GM18502 (cell line): ENCODE measurements around the gene PTPRD.

Source experiments
- ATAC-seq: cut with Tn5 transposase; IDR thresholded peaks from one replicate; pipeline ENCODE4 v1.9.1; 2021; ENCODE audit warnings: mild to moderate bottlenecking; ENCODE audit not compliant: unreplicated experiment, poor library complexity

PTPRD gene

DNA sequence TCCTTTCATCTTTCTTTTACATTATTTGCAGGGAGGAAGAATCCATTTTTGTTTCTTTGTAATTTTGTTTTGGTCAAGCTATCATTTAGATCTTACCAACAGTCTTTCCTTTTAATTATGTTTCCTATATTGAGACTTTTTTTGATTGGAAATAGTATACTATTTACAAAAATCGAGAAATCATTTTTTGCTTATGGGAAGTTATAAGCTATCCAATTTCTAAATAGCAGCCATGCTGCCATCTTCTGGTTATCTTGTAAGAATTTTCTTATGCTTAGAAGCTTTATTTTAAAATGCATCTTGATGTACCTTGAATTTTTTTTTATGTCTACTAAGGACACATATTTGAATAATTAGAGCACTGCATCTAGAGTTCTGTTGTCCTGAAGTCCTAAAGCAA, 821.2 kb downstream of the PTPRD start:
- ATAC-seq, result no peak

DNA sequence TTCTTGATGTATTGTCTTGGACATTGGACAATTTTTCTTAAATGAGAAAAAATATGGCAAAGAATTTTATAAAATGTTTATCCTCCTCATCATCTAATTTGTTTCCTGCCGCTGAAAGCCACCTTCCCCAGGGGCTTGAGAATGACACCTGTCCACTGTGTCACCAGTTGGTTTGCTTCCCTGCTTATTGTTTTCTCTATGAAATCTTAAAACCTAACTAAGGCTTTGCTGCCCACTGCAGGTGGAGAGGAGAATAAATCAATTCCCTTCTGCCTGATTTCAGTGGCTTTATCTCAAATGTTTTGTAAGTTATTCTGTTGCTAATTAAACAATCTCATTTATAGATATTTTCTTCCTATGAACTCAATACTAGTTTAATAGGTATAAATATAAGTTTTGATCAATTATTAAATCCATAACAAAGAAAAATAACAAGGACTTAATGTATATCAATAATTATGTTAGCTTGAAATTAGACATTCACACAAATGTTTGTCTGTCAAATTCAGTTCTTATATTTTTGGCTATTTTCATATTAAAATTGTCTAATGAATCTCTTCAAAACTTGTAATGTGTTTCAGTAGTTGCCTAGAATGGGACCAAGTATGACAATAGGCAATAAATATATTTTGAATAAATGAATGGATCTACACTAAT, 822.5 kb downstream of the PTPRD start:
- peak; percentile 83 for ATAC-seq

DNA sequence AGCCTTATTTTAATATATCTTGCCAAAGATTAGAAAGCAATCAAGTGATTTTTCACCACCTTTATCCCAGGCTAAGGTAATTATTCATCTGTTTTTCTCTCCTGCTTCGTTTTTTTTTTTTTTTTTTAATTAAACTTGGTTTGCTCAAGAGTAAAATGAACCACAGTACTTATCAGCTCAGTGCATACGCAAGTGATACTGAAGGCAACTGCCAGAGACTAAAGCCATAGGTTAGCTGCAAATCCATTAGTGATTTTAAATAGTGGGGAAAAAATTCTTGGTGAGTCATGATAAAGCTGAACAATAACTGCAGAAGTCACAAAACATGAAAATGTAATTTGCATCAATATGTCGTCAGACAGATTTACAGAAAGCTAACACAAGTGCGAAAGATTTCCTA, 829.1 kb downstream of the PTPRD start:
- ATAC-seq, result no peak

DNA sequence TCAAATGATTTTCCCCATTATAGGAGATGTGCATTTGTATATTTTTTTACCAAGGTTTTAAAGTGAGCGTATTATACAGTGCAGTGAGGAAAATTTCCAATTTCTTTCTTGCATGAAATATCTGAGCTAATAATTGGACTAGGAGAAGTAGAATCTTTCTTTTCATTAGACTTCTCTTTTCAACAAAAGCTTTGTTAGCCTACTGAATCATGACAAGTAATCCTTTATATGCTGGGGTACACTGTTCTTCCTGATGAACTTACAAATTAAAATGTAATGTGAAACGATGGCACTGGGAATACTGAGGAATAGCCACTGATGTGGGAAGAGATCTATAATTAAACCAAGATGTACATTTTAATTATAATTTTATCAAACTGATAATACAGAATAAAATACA, 829.6 kb downstream of the PTPRD start:
- no peak for ATAC-seq

DNA sequence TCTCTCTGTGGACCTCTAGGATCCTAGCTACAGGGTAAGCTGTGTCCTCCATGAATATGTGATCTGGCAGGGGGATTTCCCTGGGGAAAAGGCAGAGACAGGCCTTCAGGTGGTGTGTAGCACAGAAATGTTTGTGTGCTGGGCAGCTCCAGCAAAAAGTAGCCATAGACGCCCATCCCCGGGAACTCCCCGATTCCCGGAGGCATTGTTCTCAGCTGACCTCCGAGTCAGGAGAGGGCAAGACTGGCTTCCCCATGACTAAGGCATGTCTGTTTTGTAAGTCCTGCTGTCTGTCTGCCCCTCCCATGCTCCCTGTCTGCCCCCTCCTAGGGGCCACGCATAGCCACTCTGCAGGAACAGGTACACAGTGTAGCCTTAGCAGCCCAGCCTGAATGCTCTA, 834.5 kb downstream of the PTPRD start:
- ATAC-seq, result no peak

DNA sequence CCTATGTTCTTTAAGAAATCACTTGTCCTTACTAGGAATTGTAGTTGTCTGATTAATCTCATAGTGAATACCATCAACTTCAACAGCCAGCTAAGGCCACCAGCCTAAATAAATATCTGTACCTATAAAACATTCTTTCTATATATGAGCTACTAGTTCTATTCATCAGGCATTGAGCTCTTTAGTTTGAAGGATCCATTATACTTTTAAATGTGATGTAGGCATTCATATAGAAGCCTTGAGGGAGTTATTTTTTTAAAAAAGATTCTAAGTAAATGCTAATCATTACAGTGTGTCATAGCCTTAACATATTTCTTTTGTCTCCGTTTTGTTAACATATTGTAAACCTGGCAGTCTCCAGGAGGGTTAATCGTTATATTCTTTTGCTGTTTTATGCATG, 838.3 kb downstream of the PTPRD start:
- ATAC-seq, result no peak

DNA sequence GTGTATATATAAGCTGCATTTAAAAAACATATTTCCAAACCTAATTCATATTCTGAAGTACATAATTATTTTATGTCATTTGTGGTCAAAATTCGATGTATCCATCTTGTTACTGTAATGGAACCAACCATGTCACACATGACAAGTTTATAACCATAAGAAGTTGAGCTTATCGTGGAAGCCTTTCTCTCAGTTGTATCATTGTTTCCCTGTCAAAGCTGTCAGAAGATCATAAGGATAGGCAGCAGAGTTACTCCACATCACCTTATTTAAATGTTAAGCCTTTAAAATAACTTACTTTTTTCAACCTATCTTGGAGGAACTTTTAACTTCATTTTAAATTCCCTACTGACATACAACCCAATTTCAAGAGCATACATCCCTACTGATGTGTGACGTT, 841.5 kb downstream of the PTPRD start:
- no peak for ATAC-seq

DNA sequence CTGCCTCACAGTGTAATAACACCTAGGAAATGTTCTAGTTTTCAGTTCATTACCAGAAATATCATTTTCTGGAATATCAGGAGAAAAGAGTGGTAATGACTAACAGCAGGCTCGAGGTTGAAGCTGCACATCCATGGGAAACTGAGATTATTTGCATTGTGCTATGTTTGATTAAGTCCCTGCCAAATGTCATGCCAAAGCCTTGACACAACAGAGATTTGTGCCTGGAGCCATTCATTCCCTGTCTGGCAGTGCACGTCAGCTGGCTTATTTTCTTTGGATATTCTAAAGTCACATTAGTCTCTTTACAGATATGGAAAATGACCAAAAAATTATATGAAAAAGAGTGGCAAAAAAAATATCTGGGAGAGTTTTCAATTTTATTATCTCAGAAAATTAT, 848.0 kb downstream of the PTPRD start:
- no peak for ATAC-seq

DNA sequence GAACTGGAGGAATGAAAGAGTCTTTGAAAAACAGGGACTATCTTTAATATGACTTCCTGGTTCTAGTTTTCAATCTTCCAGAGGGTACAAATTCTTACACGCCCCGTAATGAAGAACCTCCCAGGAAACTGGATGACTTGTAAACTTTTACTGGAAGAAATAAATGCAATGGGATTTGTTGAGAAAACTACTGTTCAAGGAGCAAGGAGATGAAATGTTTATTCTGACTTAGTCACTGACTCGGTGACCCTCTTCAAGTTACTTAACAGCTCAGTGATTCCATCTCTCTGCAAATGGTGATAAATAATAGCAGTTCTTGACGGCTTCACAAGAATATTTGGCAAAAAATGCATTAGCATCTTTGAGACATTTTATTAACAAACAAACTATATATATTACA, 858.6 kb downstream of the PTPRD start:
- no peak for ATAC-seq

DNA sequence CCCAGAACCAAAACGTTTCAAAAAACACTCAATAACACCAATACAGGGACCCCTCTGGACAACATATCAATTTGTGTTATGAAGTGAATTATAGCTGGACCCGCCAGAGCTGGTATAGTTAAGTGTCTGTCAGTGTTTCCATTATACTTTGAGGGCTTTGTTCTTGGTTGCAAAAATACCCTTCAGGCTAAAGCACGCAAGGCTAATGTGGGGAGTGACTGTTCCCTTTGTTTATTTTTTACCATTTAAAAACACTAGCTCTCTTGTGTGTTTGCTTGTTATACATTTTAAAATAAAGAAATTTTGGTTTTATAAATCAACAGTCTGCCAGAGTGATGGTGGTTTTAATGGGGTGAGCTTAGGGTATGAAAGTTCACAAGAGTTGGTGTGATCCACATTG, 859.5 kb downstream of the PTPRD start:
- ATAC-seq, result no peak

DNA sequence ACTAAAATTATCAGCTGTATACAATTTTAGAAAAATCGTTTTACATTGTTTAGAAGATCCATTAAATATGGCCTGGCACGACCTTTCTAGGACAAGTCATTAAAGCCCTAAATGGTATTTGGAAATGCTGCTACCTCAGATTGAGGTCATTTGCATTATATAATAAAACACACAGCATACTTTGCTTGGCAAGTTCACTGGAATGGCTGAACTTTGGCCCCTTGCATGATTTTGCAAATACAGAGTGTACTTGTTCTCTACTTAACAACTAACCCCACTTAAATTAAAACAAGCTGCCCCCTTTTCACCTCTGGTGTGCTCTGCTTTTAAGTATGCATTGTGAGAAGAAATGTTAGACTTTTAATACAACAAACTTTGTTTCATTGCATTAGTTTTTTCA, 860.1 kb downstream of the PTPRD start:
- no peak for ATAC-seq

DNA sequence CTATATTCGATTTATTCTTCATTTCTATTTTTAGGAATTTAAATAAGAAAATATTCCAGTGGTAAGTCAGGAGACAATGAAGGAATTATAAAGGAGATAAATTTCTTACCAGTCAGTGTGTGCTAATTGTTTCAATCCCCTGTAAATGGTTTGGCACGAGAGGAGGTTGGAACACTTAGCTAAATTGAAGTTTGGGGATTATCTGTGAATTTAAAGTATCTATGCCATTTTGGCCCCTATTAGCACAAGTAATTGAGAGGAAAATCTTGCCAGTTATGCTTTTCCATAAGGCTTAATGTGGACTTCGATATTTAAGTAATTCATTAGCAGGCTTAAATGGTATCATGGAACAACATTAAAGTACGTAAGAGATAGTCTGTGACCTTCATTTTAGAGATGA, 860.8 kb downstream of the PTPRD start:
- ATAC-seq, result no peak

DNA sequence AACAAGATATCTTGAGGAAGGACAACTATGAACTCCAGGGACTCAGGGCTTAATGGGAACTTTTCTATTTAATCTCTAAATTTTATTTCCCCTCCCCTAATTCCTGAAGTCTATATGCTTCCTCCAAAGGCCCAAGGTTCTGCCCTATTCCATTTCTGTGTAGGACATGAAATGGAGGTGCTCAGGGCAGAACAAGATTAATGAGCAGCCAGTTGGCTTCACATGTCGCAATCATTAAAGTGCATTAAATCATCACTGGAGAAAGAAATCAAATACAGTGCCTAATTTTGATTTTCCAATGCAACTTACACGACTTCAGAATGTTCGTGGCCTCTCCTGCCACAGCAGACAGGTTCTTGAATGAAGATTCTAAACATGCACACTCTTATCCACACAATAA, 862.1 kb downstream of the PTPRD start:
- ATAC-seq, result no peak

DNA sequence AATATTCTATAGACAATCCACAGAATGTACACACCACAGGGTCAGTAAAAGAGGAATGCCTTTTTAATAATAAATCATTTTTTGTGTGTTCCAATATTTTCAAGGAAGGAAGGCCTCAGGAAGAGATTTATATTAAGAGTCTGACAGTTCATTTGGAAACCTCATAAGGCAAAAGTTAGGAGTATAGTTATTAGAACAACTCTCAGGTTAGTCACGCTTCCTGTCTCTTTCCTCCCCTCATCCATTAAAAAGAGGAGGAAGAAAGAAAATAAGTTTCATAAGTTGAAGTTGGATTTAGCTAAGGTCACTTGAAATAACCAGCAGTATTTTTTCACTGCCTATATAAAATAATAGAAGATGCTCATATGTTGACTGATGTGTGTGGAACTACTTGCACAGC, 863.2 kb downstream of the PTPRD start:
- no peak for ATAC-seq

DNA sequence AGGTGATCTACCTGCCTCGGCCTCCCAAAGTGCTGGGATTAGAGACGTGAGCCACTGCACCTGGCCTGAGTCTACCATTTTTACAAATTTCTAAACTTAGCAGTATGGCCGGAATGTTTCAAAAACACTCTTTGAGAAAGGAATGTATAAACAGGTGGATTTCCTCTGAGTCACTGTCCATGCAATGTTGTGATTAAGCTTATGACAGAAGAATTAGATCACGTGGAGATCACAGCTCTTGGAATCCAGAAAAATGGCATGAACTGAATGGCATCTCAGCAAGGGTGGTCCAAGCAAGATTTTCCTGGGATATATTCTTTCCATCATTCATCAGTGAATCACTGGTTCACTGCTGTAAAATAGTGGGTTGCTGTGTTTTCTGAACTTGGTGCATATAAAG, 865.0 kb downstream of the PTPRD start:
- no peak for ATAC-seq

DNA sequence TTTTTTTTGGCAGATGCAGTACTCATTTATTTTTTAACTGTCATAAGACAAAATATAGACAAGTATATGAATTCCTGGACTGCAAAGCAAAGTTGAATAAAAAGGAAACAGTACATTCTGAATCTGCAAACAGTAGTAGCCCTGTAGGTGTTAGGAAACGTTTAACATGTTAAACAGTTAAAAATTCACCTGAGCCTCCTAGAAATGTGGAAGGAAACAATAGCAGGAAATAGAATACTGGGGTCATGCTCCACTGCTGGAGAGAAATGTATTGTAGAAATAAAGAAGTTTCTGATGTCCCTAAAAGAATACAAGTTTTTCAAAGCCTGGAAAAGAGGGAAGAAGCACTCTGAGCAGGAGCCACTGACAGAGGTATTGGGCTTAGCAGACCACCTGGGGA, 866.0 kb downstream of the PTPRD start:
- ATAC-seq, result no peak

DNA sequence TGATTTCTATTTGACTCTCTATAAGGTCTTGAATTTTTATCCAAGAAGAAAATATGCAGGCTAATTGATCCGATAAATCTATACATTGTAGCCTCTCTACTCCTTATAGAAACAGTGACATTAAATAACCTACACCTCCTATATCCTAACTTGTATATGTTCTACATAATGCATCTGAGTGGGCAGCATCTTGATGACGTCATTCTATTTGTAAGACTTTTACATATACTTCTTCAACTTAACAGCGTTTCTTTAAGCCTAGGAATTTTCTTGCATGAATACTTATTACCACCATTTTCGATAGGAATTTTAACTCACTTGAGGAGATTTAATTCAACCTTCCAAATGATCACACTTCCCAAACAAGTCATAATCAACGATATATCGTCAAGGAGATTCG, 869.0 kb downstream of the PTPRD start:
- no peak for ATAC-seq

DNA sequence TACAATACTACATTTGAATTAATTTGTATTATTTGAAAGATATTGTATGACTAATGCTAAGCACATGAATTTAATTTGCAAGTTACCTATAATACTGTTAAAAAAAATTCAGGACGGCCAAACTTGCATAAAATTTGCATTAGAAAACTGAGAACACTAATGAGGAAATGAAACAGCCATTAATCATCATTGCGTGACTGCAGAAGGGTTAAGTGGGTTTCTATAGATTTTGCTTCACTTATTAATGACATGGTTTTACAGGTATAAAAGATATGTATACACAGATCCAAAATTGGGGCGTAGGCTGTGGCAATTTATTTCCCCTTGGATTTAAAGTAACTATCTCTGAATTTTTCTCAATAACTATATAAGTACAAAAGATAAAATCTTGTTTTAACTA, 882.6 kb downstream of the PTPRD start:
- no peak for ATAC-seq

DNA sequence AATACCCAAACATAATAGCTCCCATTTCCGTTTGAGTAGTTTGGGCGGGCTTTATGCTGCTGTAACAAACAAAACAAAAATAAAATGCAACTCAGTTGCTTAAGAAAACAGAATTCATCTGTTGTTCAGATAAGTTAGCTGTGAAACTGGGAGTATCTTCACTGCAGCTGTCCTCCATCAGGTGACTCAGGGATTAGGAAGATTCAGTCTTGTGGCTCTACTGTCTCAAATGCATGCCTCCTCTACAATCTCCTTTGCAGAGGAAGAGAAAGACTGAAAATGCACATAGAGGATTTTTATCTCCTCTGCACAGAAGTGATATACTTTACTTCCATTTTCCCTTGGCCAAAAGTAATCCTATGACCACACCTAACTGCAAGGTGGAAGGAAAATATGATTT, 883.7 kb downstream of the PTPRD start:
- ATAC-seq, result no peak

DNA sequence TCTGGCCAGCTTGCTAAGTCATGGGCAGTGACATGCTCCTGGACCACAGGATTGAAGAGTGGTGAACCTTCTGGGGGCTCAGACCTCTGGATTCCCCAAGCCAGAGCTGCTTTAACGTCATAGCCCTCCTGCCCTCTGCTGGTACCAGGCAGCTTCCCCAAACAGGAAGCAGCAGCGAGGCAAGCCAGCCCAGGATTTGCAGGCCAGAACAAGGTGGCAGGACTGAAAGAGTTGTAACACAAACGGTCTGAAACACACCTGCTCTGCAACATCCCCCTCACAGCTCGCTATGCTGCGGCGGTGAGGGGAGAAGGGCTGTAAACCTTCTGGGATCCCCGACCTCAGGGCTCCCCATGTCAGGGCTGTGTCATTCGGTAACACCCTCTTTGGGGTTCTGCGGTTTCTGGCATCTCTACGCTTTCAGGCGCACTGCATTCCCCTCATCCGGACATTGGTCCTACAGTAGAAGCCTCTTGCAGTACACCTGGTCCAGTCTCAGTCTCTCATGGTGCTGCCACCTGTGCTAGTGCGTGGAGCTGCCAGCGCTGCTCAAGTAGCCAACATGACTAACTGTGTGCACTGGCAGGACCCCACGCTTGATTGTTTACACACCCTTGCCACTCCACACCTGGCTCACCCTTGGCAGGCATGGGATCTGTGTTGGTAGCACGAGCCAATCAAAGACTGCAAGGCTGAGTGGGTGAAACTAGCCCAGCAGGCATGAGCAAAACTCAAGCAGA, 893.3 kb downstream of the PTPRD start:
- ATAC-seq, result no peak

DNA sequence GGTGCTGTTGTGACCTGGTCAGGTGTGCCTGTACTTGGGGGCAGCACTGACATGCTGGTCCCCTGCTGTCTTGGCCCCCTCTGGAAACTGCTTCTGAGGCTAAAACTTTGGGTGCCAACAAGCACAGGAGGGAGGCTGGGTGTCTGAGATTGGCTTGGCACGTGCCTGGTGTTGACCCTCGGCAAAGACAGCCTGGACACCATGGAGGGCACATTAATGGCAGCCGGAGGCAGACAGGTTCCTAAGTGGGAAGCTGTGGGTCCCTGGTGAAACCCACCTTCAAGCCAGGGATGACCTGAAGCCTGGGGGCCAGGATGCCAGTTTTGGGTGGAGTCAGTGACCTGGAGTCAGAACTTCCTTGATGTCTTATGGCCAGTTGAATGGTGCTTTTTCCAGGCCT, 894.1 kb downstream of the PTPRD start:
- no peak for ATAC-seq

DNA sequence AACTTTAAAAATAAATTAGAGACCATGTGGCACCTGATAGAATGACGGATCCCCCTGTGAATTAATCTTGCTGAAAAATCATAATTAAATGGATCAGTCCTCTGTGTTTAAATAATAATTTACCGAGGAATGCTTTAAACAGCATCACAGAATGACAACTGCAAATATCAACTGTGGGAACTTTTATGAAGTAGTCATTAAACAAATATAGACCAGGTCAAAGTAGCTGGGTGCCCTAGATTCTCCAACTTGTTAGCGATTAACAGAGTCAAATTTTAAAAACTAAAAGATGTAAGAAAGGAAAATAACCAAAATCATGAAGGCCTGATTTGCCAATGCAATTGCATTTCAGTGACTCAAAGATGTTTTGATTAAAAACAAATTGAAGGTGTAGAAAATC, 933.4 kb downstream of the PTPRD start:
- no peak for ATAC-seq
